ENCODE data around the gene DNAAF8. TPM values are rescaled to one million over a fixed set of nuclear protein-coding genes. Genes with fewer than 3 reads are reported as not detected.

The DNAAF8 gene
- total RNA-seq, 1 donor, result 1.1 TPM

- peaks cover 59% of the 10 kb centered on the region for H3K36me3 ChIP-seq (ENCODE audit: insufficient read depth, low read length)
- H3K4me2 ChIP-seq (ENCODE audit: insufficient read depth, low read length), result no peak overlapping the region
- H4K20me1 ChIP-seq (ENCODE audit: insufficient read depth, low read length), result no peaks in the 10 kb centered on the region
- no peak overlapping the region for H2AFZ ChIP-seq (ENCODE audit: low read length)
- no peak for DNase-seq (ENCODE audit: insufficient read length, low spot score, missing footprints)
- no peak overlapping the region for H3K4me3 ChIP-seq (ENCODE audit: insufficient read depth, low read length)
- no peaks in the 10 kb centered on the region for H3K79me2 ChIP-seq (ENCODE audit: insufficient read depth, low read length)
- H3K27me3 ChIP-seq (ENCODE audit: insufficient read depth, low read length), result no peaks in the 10 kb centered on the region
- no peak for TF ChIP-seq CTCF (IDR thresholded peaks at IDR 0.05; ENCODE audit: extremely low read depth, low read depth, low read length)
- no peaks in the 10 kb centered on the region for H3K9me3 ChIP-seq (ENCODE audit: low read depth, low read length)
- H3K4me1 ChIP-seq (ENCODE audit: insufficient read depth, low read length), result no peaks in the 10 kb centered on the region
- H3K27ac ChIP-seq (ENCODE audit: low read depth, low read length), result no peak overlapping the region
Observed at GRCh38 chr16:4704491-4704890, 29.8 kb upstream of the DNAAF8 start.

- Histone ChIP-seq H3K79me2 (ENCODE audit: insufficient read depth, low read length) (no peaks in the 10 kb centered on the region), H3K9me3 (ENCODE audit: low read depth, low read length) (no peaks in the 10 kb centered on the region), H3K36me3 (ENCODE audit: insufficient read depth, low read length) (peaks cover 55% of the 10 kb centered on the region), H3K27ac (ENCODE audit: low read depth, low read length) (no peak overlapping the region), H3K27me3 (ENCODE audit: insufficient read depth, low read length) (no peaks in the 10 kb centered on the region), H2AFZ (ENCODE audit: low read length) (no peak overlapping the region), H4K20me1 (ENCODE audit: insufficient read depth, low read length) (no peaks in the 10 kb centered on the region), H3K4me2 (ENCODE audit: insufficient read depth, low read length) (no peak overlapping the region), H3K4me3 (ENCODE audit: insufficient read depth, low read length) (no peak overlapping the region), H3K4me1 (ENCODE audit: insufficient read depth, low read length) (no peaks in the 10 kb centered on the region)
- no peak for DNase-seq (ENCODE audit: insufficient read length, low spot score, missing footprints)
- no peak for TF ChIP-seq CTCF (IDR thresholded peaks at IDR 0.05; ENCODE audit: extremely low read depth, low read depth, low read length)
Observed at GRCh38 chr16:4704913-4705312, 29.4 kb upstream of the DNAAF8 start.

- H2AFZ ChIP-seq (ENCODE audit: low read length), result no peak overlapping the region
Observed at GRCh38 chr16:4706871-4707270, 27.5 kb upstream of the DNAAF8 start.

GRCh38 chr16:4709481-4709880 lies 24.9 kb upstream of the DNAAF8 start:
- no peaks in the 10 kb centered on the region for H3K79me2 ChIP-seq (ENCODE audit: insufficient read depth, low read length)
- no peak overlapping the region for H3K4me2 ChIP-seq (ENCODE audit: insufficient read depth, low read length)
- no peaks in the 10 kb centered on the region for H3K4me1 ChIP-seq (ENCODE audit: insufficient read depth, low read length)
- peaks cover 53% of the 10 kb centered on the region for H3K36me3 ChIP-seq (ENCODE audit: insufficient read depth, low read length)
- H3K27me3 ChIP-seq (ENCODE audit: insufficient read depth, low read length), result no peaks in the 10 kb centered on the region
- H3K27ac ChIP-seq (ENCODE audit: low read depth, low read length), result no peak overlapping the region
- no peaks in the 10 kb centered on the region for H3K9me3 ChIP-seq (ENCODE audit: low read depth, low read length)
- no peak overlapping the region for H2AFZ ChIP-seq (ENCODE audit: low read length)
- H4K20me1 ChIP-seq (ENCODE audit: insufficient read depth, low read length), result no peaks in the 10 kb centered on the region
- peak; percentile 63 for DNase-seq (ENCODE audit: insufficient read length, low spot score, missing footprints)
- no peak for TF ChIP-seq CTCF (IDR thresholded peaks at IDR 0.05; ENCODE audit: extremely low read depth, low read depth, low read length)
- no peak overlapping the region for H3K4me3 ChIP-seq (ENCODE audit: insufficient read depth, low read length)

More at GRCh38 chr16:4706871-4707270, 27.5 kb upstream of the DNAAF8 start:
- Histone ChIP-seq H3K4me3 (ENCODE audit: insufficient read depth, low read length) (no peak overlapping the region), H3K4me2 (ENCODE audit: insufficient read depth, low read length) (no peak overlapping the region), H3K27me3 (ENCODE audit: insufficient read depth, low read length) (no peaks in the 10 kb centered on the region), H3K79me2 (ENCODE audit: insufficient read depth, low read length) (no peaks in the 10 kb centered on the region), H3K4me1 (ENCODE audit: insufficient read depth, low read length) (no peaks in the 10 kb centered on the region), H3K9me3 (ENCODE audit: low read depth, low read length) (no peaks in the 10 kb centered on the region), H4K20me1 (ENCODE audit: insufficient read depth, low read length) (no peaks in the 10 kb centered on the region), H3K36me3 (ENCODE audit: insufficient read depth, low read length) (peaks cover 47% of the 10 kb centered on the region), H3K27ac (ENCODE audit: low read depth, low read length) (no peak overlapping the region)
- TF ChIP-seq CTCF (IDR thresholded peaks at IDR 0.05; ENCODE audit: extremely low read depth, low read depth, low read length), result no peak
- DNase-seq (ENCODE audit: insufficient read length, low spot score, missing footprints), result peak; percentile 21
